RWPE1 (cell line): ENCODE data around the gene KCNC1.

ENCODE experiments used
- CTCF ChIA-PET: fragments of 350-600 bp; sonication (Branson Sonifier 250); formaldehyde crosslinking; extraction: SDS; loops from one replicate; lab custom pipeline; 2021; lab: Yijun Ruan, JAX
- POLR2A ChIA-PET: fragments of 400-600 bp; formaldehyde crosslinking; extraction: SDS; loops from one replicate; lab custom pipeline; 2020; ENCODE audit warnings: antibody characterized with exemption; ENCODE audit not compliant: low non-redundant PET; lab: Yijun Ruan, JAX
- DNase-seq: peaks from one replicate; pipeline ENCODE4 v3.0.0; 2012; ENCODE audit warnings: low spot score
- H3K27ac ChIP-seq: fragments of 450-650 bp; 2 replicates; pipeline ENCODE4 v1.5.1; 2017
- TF ChIP-seq, protein P1 (sequence below): fragments of 450-650 bp; conservative IDR thresholded peaks from 2 replicates; pipeline ENCODE4 v1.5.1; 2017; ENCODE audit warnings: low read depth, mild to moderate bottlenecking

KCNC1 gene

DNA sequence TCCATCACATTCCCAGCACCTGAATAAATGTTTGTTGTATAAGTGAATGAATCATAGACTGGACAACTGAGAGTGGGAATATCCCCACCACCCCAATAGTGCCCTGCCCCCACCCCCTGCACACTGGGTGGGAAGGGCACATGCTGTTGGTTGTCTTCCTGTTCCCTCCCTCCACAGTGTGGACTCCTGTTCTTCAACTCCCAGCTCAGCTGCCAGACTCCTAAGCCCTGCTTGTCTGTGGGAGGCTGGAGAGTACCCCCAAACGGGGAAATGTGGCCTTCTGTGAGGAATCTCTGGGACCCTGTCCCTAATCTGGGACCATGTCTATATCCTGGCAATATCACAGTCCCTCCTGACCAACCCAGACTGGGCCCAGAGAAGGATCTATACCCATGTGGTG is 20.7 kb upstream of the KCNC1 start:
- H3K27ac ChIP-seq, result no peak overlapping the region
- POLR2A ChIA-PET, result no interaction called here
- CTCF ChIA-PET, result no interaction called here
- DNase-seq, result no peak
- TF ChIP-seq, protein P1, sequence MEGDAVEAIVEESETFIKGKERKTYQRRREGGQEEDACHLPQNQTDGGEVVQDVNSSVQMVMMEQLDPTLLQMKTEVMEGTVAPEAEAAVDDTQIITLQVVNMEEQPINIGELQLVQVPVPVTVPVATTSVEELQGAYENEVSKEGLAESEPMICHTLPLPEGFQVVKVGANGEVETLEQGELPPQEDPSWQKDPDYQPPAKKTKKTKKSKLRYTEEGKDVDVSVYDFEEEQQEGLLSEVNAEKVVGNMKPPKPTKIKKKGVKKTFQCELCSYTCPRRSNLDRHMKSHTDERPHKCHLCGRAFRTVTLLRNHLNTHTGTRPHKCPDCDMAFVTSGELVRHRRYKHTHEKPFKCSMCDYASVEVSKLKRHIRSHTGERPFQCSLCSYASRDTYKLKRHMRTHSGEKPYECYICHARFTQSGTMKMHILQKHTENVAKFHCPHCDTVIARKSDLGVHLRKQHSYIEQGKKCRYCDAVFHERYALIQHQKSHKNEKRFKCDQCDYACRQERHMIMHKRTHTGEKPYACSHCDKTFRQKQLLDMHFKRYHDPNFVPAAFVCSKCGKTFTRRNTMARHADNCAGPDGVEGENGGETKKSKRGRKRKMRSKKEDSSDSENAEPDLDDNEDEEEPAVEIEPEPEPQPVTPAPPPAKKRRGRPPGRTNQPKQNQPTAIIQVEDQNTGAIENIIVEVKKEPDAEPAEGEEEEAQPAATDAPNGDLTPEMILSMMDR, result no peak

DNA sequence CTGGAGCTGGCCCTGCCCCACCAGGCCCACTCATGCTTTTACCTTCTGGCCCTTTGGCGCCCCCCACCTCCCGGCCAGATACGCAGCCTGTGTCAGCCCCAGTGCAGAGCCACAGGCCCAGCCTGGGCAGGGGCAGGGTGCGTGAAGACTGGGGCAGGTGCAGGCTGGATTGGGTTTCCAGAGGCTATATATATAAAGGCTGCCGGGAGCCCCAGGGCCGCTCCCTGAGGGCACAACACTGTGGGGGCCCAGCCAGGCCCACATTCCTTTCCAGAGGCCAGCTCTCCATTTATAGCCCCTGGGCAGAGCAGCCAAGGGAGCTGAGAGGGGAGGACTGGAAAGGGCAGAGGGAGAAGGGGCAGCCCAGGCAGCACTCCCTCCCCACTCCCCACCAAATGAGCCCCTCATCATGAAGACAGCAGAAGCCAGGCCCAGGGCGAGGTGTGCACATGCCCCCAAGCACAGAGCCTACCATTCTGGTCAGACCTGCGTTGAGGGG is 20.2 kb upstream of the KCNC1 start:
- TF ChIP-seq, protein P1, result no peak
- no peak overlapping the region for H3K27ac ChIP-seq
- DNase-seq, result no peak
- ChIA-PET POLR2A (no interaction called here), CTCF (interaction anchor here (0.6 kb wide), 1 partner anchor 1135 kb away, joined by 4 read pairs; no protein-coding TSS in a partner anchor)

DNA sequence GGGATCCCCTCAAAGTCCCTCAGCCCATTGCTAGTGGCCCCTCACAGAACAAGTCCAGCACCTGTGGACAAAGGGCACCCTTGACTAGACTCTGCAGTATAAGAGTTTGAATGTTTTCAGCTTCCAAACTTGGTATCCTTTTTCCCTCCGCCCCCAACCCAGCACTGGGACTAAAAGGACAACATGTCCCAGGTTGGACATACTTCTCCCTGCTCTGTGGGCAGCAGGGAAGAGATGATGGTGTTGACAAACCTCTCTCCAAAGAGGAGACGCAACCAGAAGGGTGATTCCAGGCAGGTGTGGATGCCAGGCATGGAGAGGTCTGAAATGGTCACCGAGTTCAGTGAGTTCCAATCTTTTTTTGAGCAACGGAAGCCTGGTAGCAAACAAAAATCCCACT is 19.7 kb upstream of the KCNC1 start:
- CTCF ChIA-PET, result interaction anchor here (0.6 kb wide), 1 partner anchor 1135 kb away, joined by 4 read pairs; no protein-coding TSS in a partner anchor

DNA sequence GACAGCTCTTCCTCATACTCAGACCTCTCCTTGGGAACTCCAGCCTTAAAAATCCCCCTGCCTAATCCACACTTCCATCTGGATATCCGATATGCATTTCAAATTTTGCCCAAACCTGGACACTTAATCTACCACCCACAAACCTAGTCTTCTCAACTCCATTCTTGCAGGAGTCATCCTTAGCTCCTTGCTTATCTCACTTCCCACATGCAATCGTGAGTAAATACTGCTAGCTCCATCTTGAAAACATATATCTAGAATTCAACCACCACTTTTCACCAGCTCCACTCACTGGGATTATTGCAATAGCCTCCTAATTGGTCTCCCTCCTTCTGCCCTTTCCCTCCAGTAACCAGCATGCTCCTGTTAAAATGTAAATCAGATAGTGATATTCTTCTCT is 17.8 kb upstream of the KCNC1 start:
- CTCF ChIA-PET, result interaction anchor here (0.7 to 1.3 kb wide), 2 partner anchors 28 to 118 kb away, joined by 3 to 5 read pairs; no protein-coding TSS in a partner anchor
- TF ChIP-seq, protein P1, result no peak
- POLR2A ChIA-PET, result no interaction called here
- no peak for DNase-seq
- H3K27ac ChIP-seq, result no peak overlapping the region

More for the DNA sequence above, 19.7 kb upstream of the KCNC1 start:
- no peak overlapping the region for H3K27ac ChIP-seq
- TF ChIP-seq, protein P1, result no peak
- POLR2A ChIA-PET, result no interaction called here
- DNase-seq, result no peak

DNA sequence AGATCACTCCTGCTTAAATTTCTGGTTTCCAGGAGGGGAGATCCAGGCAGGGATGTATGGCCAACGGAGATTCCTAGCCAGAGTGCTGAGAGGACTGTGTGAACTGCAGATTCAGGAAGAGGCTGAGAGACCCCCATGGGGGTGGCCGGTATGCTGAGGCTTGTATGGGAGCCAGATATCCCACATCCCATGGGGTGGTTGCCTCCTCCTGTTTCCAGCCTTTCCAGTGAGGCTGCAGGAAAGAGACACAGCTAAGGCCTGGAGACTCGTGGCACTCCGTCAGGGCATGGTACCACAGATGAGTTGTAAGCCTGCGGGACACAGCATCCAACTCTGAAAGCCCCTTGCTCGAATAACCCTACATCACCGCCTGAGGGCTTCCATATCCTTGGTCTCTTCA is 16.6 kb upstream of the KCNC1 start:
- DNase-seq, result no peak
- ChIA-PET CTCF (interaction anchor here (0.5 to 4.7 kb wide), 2 partner anchors 119 to 884 kb away, joined by 4 to 31 read pairs; no protein-coding TSS in a partner anchor), POLR2A (no interaction called here)
- H3K27ac ChIP-seq, result no peak overlapping the region
- TF ChIP-seq, protein P1, result no peak

DNA sequence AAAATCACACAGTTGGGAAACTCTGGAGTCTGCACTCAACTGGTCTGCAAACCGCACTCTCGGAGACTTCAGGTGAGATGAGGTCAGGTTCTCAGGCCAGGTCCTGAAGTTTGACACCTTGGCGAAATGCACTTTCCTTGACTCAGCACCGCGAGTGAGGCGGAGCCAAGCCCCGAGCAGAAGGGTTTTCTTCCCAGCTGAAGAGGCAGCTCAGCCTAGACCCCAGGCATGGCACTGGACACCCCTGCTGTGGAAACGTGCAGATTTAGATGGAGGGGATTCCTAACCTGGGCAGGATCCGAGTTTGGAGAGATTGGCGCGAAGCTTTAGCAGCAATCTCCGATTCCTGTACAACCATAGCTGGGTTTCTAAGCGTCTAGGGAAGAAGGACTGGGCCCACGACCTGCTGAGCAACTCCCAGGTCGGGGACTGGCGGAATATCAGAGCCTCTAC is 16.0 kb upstream of the KCNC1 start:
- CTCF ChIA-PET, result interaction anchor here (0.5 to 4.7 kb wide), 5 partner anchors 13 to 884 kb away, joined by 3 to 31 read pairs (median 4); no protein-coding TSS in a partner anchor
- POLR2A ChIA-PET, result no interaction called here
- no peak overlapping the region for H3K27ac ChIP-seq
- TF ChIP-seq, protein P1, result no peak
- DNase-seq, result no peak
